Fibroblast of skin of scalp (primary cell): ENCODE data around the gene MYO5B.

Experiments used
- DNase-seq: peaks from one replicate; pipeline ENCODE4 v3.0.0-alpha.2; 2013

MYO5B gene

DNA sequence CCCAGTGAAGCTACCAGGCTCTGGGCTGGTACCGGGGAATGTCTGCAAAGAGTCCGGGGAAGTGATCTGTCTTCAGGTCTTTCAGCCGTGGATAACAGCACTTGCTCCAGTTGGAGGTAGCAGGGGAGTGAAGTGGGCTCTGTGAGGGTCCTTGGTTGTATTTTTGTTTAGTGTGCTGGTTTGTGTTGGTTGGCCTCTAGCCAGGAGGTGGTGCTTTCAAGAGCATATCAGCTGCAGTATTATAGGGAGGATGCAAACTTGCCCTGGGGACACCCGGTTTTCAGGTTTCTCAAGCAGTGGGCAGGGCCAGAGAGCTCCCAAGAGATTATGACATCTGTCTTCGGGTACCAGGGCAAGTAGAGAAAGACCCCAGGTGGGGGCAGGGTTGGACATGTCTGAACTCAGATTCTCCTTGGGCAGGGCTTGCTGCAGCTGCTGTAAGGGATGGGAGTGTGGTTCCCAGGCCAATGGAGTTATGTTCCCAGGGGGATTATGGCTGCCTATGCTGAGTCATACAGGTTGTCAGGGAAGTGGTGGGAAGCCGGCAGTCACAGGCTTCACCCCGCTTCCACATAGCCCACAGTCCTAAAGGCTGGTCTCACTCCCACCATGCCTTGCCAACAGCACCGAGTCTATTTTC lies 416.0 kb downstream of the MYO5B start:
- DNase-seq: no peak
